H1 (cell line): ENCODE results near the gene PLA2G4E. TPM values are rescaled to one million over a fixed set of nuclear protein-coding genes. Genes with fewer than 3 reads are reported as not detected.

Experiments used
- TEAD4 ChIP-seq: IDR thresholded peaks from 2 replicates; pipeline ENCODE4 v1.6.1; 2012; ENCODE audit warnings: low read depth, low read length, inconsistent platforms, mixed read lengths
- polyA plus RNA-seq, 7 experiments: library from polyadenylated mRNA; depleted of rRNA in 3 of 7; stranded (reverse) in 5 of 7; unstranded in 2 of 7; fragments of >200 nt in 5 of 7; fragments of 200-250 nt in 2 of 7; gene quantifications; 1 replicate in 5 of 7; 2 replicates in 1 of 7; 4 replicates in 1 of 7; pipeline versions ENCODE4 v1.2.1 to v1.2.3, GENCODE V29; 2011 to 2013; ENCODE audit warnings: missing spikeins in 2 of 7, mixed read lengths in 2 of 7
- total RNA-seq: library from RNA; stranded (reverse); fragmentation: NEBNext Ultra II Directional; extraction: Animal tissue kit (Norgen Biotek cat#: 25700); gene quantifications from 2 replicates; pipeline ENCODE4 v1.2.1, GENCODE V29; 2021

The PLA2G4E gene
- total and polyA plus RNA-seq, 2 of the 8 experiments (the other 6 are each of a cell fraction or from before 2014, with no cell fraction given): 0.03 TPM; not detected in 1

- TF ChIP-seq TEAD4: no peak
Observed at GRCh38 chr15:41990691-41991090, 30.2 kb downstream of the PLA2G4E start (continued).
